Right renal pelvis (tissue), 4 donors: ENCODE results near the gene NPC1. TPM values are rescaled to one million over a fixed set of nuclear protein-coding genes. Genes with fewer than 3 reads are reported as not detected.
"Not testable (repeated sequence)": the region's sequence is repeated elsewhere in the genome, so short reads cannot be mapped to it uniquely, and the experiment has no call there.

Source experiments
- DNase-seq, 4 donors: peaks; one replicate each; pipeline ENCODE4 v3.0.0-alpha.2; 2013; ENCODE audit warnings: low read depth in 4 of 4, low spot score in 3 of 4, missing footprints in 1 of 4
- polyA plus RNA-seq, 4 donors: library from polyadenylated mRNA; unstranded; fragments of 120-200 nt; gene quantifications; one replicate each; pipeline ENCODE4 v1.2.1, GENCODE V29; 2013; ENCODE audit not compliant: insufficient read length in 4 of 4

The NPC1 gene
- polyA plus RNA-seq, 4 donors = 18.4 to 23.1 (median 20.2) TPM

DNA sequence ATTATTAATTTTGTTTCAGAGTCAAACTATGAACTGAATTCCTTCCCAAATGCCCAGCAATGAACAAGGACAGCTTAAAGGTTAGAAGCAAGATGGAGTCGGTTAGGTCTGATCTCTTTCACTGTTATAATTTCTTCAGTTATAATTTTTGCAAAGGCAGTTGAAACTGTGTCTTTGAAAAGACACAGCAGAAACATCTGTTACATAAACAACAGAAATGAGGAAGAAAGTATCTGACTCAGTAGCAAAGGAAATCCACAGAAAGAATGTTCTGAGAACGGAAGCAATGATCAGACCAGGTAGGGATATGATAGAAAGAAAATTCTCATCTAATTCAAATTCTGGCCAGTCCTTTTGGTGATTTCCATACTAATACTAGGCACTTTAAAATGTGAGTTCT is 88.2 kb downstream of the NPC1 start:
- no peak for DNase-seq

GRCh38 chr18:23495723-23496440 is 90.4 kb downstream of the NPC1 start:
- no peak for DNase-seq

DNA sequence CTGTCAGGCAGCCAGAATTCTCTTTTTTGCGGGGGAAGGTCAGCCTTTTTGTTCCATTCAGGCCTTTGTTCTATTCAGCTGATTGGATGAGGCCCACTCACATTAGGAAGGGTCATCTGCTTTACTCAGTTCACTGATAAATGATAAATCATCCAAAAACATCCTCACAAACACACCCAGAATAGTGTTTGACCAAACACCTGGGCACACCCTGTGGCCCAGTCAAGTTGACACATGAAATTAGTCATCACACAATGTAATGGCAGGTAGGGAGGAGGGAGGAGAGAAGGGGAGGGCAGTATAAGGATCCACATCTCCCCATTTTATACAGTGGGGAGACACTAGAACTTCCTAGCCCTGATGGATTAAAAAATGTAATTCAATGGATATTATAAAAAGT is 91.3 kb downstream of the NPC1 start:
- no peak for DNase-seq

GRCh38 chr18:23493654-23494053 is 92.7 kb downstream of the NPC1 start:
- DNase-seq = no peak

- DNase-seq = not testable (repeated sequence)
These were observed 96.7 kb downstream of the NPC1 start for GRCh38 chr18:23489586-23489985.

DNA sequence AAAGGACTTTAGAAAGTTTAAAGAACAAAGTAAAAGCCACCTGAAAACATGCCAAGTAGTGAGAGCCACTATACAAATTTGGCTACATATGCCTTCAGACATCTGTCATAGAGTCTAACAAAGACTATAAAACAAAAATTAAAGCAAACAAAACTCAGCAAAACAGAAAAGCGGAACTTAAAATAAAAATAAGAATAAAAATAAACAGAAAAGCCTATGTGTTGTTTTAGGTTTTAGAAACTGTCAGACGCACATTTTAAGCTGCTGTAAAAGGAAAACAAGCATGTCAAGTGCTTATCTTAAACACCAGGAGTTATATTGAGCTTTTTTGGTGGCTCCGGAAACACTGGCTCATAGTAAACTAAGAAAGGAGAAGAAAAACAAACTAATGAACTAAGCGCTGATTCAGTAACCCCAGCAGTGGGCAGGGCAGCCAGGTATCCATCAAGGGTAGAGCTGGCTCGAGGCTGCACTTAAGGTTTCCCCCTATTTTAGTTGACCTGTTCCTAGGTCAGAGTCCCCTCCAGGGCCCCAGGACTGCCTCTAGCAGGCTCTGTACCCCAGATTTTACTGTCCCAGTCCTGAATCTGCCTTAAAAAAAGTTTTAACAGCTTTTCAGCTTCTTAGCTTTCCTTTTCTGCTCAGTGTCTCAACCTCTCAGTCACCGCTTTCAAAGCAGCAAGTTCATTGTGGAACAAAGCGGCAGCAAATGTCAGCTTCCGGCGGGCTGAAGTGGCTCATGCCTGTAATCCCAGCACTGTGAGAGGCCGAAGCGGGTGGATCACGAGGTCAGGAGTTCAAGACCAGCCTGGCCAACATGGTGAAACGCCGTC is 98.4 kb downstream of the NPC1 start:
- no peak for DNase-seq

DNA sequence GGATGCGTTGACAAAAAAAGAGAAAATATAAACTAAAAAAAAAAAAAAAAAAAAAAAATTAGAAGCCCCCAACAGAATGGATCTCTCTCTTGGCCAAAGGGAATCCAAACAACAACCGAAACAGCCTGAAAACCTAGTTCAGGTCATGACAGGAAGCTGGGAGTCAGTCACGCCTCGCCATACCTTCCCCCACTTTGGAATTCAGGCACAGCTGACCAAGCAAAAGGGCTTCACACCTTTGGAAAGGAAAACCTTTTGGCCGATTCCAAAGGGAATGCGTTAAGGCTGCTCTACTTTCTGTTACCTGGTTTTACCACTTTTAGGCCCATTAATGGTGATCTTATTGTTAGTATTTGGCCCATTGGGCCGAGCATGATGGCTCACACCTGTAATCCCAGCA is 100.9 kb downstream of the NPC1 start:
- no peak for DNase-seq

DNA sequence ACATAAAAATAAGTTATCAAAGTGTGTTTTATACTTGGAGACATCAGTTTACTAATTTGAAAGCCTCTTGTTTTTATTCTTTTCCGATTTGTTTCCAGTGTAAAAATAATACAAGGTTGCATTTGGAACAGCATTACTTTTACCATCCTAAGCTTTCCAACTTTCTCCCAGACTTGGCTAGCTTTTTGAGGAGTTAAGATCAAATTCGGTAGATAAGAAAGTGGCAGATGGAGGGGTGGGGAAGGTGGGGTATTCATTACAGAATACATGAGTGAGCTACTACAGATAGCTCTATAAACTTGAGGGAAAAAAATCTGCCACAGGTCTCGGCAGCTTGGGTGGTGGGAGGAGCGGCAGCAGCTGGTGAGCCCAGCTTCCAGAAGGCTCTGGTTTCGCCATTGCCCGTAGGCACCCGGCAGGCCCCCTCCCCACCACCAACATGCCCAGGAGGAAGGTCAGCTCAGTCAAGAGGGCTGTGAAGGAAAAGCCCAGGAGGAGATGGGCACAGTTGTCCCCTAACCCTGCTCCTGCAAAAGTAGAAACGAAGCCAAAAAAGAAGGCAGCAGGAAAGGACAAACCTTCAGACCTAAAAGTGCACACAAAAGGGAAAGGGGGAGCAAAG is 101.6 kb downstream of the NPC1 start:
- no peak for DNase-seq

Other genes with a start within 250 kb of the NPC1 start
- 10 to 100 TPM; 67.5 to 83.7 (median 75.9) TPM for gene RIOK3, start 133.2 kb downstream of the NPC1 start, polyA plus RNA-seq
- 10 to 100 TPM; 22.9 to 27.6 (median 25.6) TPM for gene RMC1, start 83.0 kb downstream of the NPC1 start, polyA plus RNA-seq
- 1 to 10 TPM in 1 of 4 donors, under 1 TPM in 3; 0.47 to 1.2 (median 0.71) TPM for gene ANKRD29, start 76.4 kb upstream of the NPC1 start, polyA plus RNA-seq
- gene LAMA3, start 102.9 kb upstream of the NPC1 start, polyA plus RNA-seq = 1 to 10 TPM; 1.8 to 2.2 (median 2.1) TPM